Epithelial cell of esophagus (primary cell): Measurements from ENCODE around the gene CFAP126.
"Not testable (repeated sequence)": the region's sequence is repeated elsewhere in the genome, so short reads cannot be mapped to it uniquely, and the experiment has no call there.

Source experiments
- DNase-seq: peaks from one replicate; pipeline ENCODE4 v3.0.0; 2010; ENCODE audit warnings: low read depth
- H3K4me3 ChIP-seq: 2 replicates; pipeline ENCODE4 v1.5.1; 2011; ENCODE audit warnings: mild to moderate bottlenecking, low read length, control low read depth
- TF ChIP-seq, protein P1 (sequence below): IDR thresholded peaks from 2 replicates; pipeline ENCODE4 v1.5.1; 2011; ENCODE audit warnings: low read depth, mild to moderate bottlenecking, low read length, control low read depth, inconsistent platforms; ENCODE audit not compliant: insufficient read depth; ENCODE audit errors: missing control alignments

CFAP126 gene

DNA sequence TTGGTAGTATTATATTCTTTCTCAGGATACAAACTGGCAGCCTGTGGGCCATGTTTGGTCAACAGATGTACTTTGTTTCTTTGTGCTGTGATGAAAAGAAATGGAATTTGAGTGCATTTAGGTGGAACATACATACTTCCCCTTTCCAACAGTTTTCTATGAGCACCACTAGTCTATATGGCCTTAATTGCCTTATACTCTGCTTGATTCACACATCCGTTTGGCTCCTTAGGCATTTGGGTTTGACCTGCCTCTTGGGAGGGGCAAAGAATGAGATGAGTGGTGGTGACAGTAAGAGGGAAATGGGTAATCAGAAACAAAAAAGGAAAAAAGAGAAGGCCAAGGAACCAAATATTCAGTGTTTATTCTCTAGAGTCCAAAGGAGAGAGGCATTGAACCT is 17.0 kb downstream of the CFAP126 start:
- TF ChIP-seq, protein P1, sequence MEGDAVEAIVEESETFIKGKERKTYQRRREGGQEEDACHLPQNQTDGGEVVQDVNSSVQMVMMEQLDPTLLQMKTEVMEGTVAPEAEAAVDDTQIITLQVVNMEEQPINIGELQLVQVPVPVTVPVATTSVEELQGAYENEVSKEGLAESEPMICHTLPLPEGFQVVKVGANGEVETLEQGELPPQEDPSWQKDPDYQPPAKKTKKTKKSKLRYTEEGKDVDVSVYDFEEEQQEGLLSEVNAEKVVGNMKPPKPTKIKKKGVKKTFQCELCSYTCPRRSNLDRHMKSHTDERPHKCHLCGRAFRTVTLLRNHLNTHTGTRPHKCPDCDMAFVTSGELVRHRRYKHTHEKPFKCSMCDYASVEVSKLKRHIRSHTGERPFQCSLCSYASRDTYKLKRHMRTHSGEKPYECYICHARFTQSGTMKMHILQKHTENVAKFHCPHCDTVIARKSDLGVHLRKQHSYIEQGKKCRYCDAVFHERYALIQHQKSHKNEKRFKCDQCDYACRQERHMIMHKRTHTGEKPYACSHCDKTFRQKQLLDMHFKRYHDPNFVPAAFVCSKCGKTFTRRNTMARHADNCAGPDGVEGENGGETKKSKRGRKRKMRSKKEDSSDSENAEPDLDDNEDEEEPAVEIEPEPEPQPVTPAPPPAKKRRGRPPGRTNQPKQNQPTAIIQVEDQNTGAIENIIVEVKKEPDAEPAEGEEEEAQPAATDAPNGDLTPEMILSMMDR = no peak
- H3K4me3 ChIP-seq = no peak overlapping the region
- DNase-seq = no peak

DNA sequence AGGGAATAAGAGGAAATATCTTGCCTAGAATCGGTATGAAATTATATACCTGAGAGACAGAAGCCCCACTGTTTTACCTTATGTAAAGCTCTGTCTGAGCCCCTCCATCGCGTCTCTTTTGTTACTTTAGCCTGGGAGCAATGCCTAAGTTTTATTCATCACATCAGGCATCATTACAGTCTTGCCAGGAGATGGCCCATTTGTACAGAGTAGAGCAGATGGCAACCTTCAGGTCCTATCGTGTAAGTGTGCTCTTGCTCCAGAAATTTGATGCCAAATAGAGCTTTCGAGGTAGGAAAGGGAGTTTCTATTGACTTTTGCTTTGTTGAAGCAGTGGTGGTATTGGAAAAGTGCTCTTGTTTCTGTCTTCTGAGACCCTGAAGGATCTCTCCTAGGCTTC is 24.9 kb downstream of the CFAP126 start:
- DNase-seq = no peak
- TF ChIP-seq, protein P1 = no peak

DNA sequence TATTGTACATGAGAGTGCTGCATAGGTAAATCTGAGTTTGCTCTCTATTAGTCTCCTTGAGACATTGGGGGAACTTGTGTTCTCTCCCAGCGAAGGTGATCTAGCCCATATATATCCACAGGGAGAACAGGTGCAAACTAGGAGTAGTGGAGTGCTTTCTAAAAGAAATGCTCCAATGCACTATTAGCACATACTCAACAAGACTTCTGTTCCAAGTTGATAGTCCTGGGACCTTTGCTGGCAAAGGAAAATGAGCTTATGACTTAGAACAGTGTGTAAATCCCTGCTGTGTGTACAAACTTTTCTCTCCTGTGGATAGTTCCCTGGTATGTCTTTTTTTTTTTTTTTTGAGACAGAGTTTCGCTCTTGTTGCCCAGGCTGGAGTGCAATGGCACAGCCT is 25.5 kb downstream of the CFAP126 start:
- TF ChIP-seq, protein P1 = no peak
- no peak overlapping the region for H3K4me3 ChIP-seq
- no peak for DNase-seq

More for the DNA sequence above, 24.9 kb downstream of the CFAP126 start:
- no peak overlapping the region for H3K4me3 ChIP-seq

DNA sequence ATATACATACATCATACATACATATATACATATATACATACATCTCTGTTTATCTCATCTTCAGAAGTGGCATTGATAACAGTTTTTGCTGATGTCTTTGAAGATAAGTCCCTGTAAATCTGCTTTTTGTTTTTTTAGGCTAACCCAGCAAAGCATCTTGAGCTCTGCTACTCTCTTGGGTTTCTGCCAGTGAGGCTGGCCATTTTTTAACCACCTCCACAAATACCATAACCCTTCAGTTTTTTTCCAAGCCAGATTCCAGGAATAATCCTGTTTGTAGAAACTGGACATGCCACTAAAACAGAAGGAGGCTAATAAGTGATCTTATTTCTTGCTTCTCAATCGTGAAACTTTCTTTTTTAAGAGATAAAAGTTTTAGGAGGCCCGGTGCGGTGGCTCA is 31.9 kb downstream of the CFAP126 start:
- no peak overlapping the region for H3K4me3 ChIP-seq
- TF ChIP-seq, protein P1 = no peak
- DNase-seq = no peak

DNA sequence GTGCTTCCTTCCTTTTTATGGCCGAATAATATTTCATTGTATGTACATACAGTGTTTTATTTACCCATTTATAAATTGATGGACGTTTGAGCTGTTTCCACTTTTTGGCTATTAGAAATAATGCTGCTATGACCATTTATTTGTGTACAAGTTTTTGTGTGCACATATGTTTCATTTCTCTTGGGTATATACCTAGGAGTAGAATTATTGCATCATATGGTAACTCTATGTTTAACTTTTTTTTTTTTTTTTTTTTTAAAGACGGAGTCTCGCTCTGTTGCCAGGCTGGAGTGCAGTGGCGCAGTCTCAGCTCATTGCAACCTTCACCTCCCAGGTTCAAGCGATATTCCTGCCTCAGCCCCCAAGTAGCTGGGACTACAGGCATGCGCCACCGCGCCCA is 34.5 kb downstream of the CFAP126 start:
- TF ChIP-seq, protein P1 = no peak
- DNase-seq = no peak
- no peak overlapping the region for H3K4me3 ChIP-seq

DNA sequence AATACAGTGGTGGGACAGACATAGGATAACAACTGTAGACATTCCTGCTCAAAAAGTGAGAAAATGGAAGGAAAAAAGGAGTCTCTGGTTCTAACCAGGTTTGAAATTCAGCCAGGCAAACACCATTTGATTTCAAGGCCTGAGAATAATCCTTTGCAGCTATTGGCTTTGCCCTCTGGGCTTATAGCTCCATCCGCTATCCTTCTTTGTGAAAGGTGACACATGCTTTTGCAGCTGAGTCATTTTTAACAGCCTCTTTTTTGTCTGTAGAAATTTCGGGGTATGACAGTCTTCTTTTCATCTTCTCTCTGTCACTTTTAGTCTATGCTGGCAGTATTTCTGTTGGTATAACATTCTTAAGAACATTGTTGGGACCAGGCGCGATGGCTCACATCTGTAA is 37.3 kb downstream of the CFAP126 start:
- H3K4me3 ChIP-seq = no peak overlapping the region
- TF ChIP-seq, protein P1 = no peak
- peak; percentile 55 for DNase-seq

DNA sequence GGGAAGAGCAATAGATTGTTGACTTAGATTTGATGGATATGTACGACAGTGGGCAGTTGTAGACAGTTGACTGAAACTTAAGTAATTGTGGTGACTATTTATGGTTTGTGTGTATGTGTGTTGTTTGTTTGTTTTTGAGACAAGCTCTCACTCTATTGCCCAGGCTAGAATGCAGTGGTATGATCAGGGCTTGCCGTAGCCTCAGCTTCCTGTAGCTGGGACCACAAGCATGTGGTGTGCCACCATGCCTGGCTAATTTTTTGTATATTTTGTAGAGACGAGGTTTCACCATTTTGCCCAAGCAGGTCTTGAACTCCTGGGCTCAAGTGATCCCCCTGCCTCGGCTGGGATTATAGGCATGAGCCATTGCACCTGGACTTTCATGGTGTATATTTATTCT is 43.7 kb downstream of the CFAP126 start:
- no peak for DNase-seq
- H3K4me3 ChIP-seq = no peak overlapping the region
- TF ChIP-seq, protein P1 = no peak

DNA sequence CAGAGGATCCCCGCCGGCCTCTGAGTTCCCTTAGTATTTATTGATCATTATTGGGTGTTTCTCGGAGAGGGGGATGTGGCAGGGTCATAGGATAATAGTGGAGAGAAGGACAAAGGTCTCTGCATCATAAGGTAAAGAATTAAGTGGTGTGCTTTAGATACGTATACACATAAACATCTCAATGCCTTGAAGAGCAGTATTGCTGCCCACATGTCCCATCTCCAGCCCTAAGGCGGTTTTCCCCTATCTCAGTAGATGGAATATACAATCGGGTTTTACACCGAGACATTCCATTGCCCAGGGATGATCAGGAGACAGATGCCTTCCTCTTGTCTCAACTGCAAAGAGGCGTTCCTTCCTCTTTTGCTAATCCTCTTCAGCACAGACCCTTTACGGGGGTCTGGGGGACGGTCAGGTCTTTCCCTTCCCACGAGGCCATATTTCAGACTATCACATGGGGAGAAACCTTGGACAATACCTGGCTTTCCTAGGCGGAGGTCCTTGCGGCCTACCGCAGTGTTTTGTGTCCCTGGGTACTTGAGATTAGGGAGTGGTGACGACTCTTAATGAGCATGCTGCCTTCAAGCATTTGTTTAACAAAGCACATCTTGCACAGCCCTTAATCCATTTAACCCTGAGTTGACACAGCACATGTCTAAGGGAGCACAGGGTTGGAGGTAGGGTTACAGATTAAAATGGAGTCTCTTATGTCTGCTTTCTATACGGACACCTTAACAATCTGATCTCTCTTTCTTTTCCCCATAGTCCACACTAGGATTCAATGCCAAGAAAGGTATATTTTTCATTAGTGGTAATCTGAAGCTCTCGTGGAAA is 51.6 kb downstream of the CFAP126 start:
- DNase-seq = not testable (repeated sequence)

More for the DNA sequence above, 51.6 kb downstream of the CFAP126 start:
- H3K4me3 ChIP-seq = not testable (repeated sequence)
